Mononuclear cell (primary cell): Measurements from ENCODE around the gene SGSM2. TPM values are rescaled to one million over a fixed set of nuclear protein-coding genes. Genes with fewer than 3 reads are reported as not detected.

Source experiments
- H3K27me3 ChIP-seq: 2 replicates; pipeline ENCODE4 v1.6.0; 2011; ENCODE audit warnings: low read length, control low read depth; ENCODE audit not compliant: insufficient read depth
- H3K4me1 ChIP-seq: 2 replicates; pipeline ENCODE4 v1.5.1; 2011; ENCODE audit warnings: mild to moderate bottlenecking, low read length, control low read depth; ENCODE audit not compliant: insufficient read depth
- H3K4me3 ChIP-seq: 2 replicates; pipeline ENCODE4 v1.5.1; 2011; ENCODE audit warnings: mild to moderate bottlenecking, low read length, moderate library complexity
- H3K9me3 ChIP-seq: 2 replicates; pipeline ENCODE4 v1.5.1; 2011; ENCODE audit warnings: low read depth, mild to moderate bottlenecking, control low read depth, low read length
- total RNA-seq: library from RNA; depleted of rRNA; stranded (reverse); fragments of >200 nt; gene quantifications from one replicate; pipeline ENCODE4 v1.2.3, GENCODE V29; 2012

Gene SGSM2
- total RNA-seq, 1 donor, result 52.9 TPM

- Histone ChIP-seq H3K9me3 (no peaks in the 10 kb centered on the region), H3K4me3 (no peak overlapping the region), H3K27me3 (no peaks in the 10 kb centered on the region), H3K4me1 (peaks cover 4% of the 10 kb centered on the region)
These were observed 34.2 kb downstream of the SGSM2 start for GRCh38 chr17:2371183-2372130.

- Histone ChIP-seq H3K27me3 (no peaks in the 10 kb centered on the region), H3K4me3 (no peak overlapping the region), H3K9me3 (no peaks in the 10 kb centered on the region), H3K4me1 (peaks cover 4% of the 10 kb centered on the region)
These were observed 34.9 kb downstream of the SGSM2 start for GRCh38 chr17:2372180-2372579.

GRCh38 chr17:2372681-2373080, 35.4 kb downstream of the SGSM2 start:
- Histone ChIP-seq H3K27me3 (no peaks in the 10 kb centered on the region), H3K9me3 (no peaks in the 10 kb centered on the region), H3K4me3 (no peak overlapping the region), H3K4me1 (peaks cover 4% of the 10 kb centered on the region)

GRCh38 chr17:2373179-2373578, 35.9 kb downstream of the SGSM2 start:
- no peaks in the 10 kb centered on the region for H3K27me3 ChIP-seq
- no peaks in the 10 kb centered on the region for H3K9me3 ChIP-seq
- no peak overlapping the region for H3K4me3 ChIP-seq
- peaks cover 4% of the 10 kb centered on the region for H3K4me1 ChIP-seq

- Histone ChIP-seq H3K4me1 (no peaks in the 10 kb centered on the region), H3K4me3 (no peak overlapping the region), H3K27me3 (no peaks in the 10 kb centered on the region), H3K9me3 (no peaks in the 10 kb centered on the region)
These were observed 37.4 kb downstream of the SGSM2 start for GRCh38 chr17:2374549-2375285.

- Histone ChIP-seq H3K4me1 (no peaks in the 10 kb centered on the region), H3K27me3 (no peaks in the 10 kb centered on the region), H3K9me3 (no peaks in the 10 kb centered on the region), H3K4me3 (no peak overlapping the region)
These were observed 38.1 kb downstream of the SGSM2 start for GRCh38 chr17:2375406-2375805.

GRCh38 chr17:2376107-2376506, 38.8 kb downstream of the SGSM2 start:
- Histone ChIP-seq H3K4me1 (no peaks in the 10 kb centered on the region), H3K4me3 (no peak overlapping the region), H3K9me3 (no peaks in the 10 kb centered on the region), H3K27me3 (no peaks in the 10 kb centered on the region)

- Histone ChIP-seq H3K9me3 (no peaks in the 10 kb centered on the region), H3K27me3 (no peaks in the 10 kb centered on the region), H3K4me3 (no peak overlapping the region), H3K4me1 (peaks cover 6% of the 10 kb centered on the region)
These were observed 40.4 kb downstream of the SGSM2 start for GRCh38 chr17:2377659-2378058.

GRCh38 chr17:2378905-2379304, 41.6 kb downstream of the SGSM2 start:
- Histone ChIP-seq H3K4me3 (no peak overlapping the region), H3K9me3 (no peaks in the 10 kb centered on the region), H3K4me1 (peaks cover 8% of the 10 kb centered on the region), H3K27me3 (no peaks in the 10 kb centered on the region)

GRCh38 chr17:2379489-2380225, 42.4 kb downstream of the SGSM2 start:
- Histone ChIP-seq H3K9me3 (no peaks in the 10 kb centered on the region), H3K4me1 (peaks cover 8% of the 10 kb centered on the region), H3K4me3 (no peak overlapping the region), H3K27me3 (no peaks in the 10 kb centered on the region)

- Histone ChIP-seq H3K4me3 (no peak overlapping the region), H3K27me3 (no peaks in the 10 kb centered on the region), H3K9me3 (no peaks in the 10 kb centered on the region), H3K4me1 (peaks cover 8% of the 10 kb centered on the region)
These were observed 43.1 kb downstream of the SGSM2 start for GRCh38 chr17:2380226-2380922.

GRCh38 chr17:2380950-2381649, 43.8 kb downstream of the SGSM2 start:
- H3K4me1 ChIP-seq, result peaks cover 8% of the 10 kb centered on the region
- H3K4me3 ChIP-seq, result no peak overlapping the region
- no peaks in the 10 kb centered on the region for H3K9me3 ChIP-seq
- H3K27me3 ChIP-seq, result no peaks in the 10 kb centered on the region

- H3K4me3 ChIP-seq, result no peak overlapping the region
- no peaks in the 10 kb centered on the region for H3K9me3 ChIP-seq
- no peaks in the 10 kb centered on the region for H3K27me3 ChIP-seq
- H3K4me1 ChIP-seq, result peaks cover 8% of the 10 kb centered on the region
These were observed 46.4 kb downstream of the SGSM2 start for GRCh38 chr17:2383628-2384167.
